Measurements from ENCODE around the gene NECAB3. TPM values are rescaled to one million over a fixed set of nuclear protein-coding genes. Genes with fewer than 3 reads are reported as not detected.

NECAB3 gene
- total RNA-seq, 1 donor from 2014 or later, result 19.5 TPM

- H3K4me3 Mint-ChIP-seq (ENCODE audit: unreplicated experiment), result peak within 1 kb of the TSS; percentile 82
- H3K27me3 ChIP-seq (ENCODE audit: insufficient read depth, low read length), result no peaks in the 10 kb centered on the region
- TF ChIP-seq CTCF (IDR thresholded peaks at IDR 0.05; ENCODE audit: insufficient read depth, low read depth, low read length) (no peak), EZH2 (IDR thresholded peaks at IDR 0.05; ENCODE audit: insufficient read depth, low read length) (no peak)
- no peaks in the 10 kb centered on the region for H4K20me1 ChIP-seq (ENCODE audit: insufficient read depth, low read length)
- peak within 1 kb of the TSS; percentile 97 for H2AFZ ChIP-seq (ENCODE audit: low read depth, low read length)
- H3K4me1 ChIP-seq (ENCODE audit: insufficient read depth, low read length), result peaks cover 12% of the 10 kb centered on the region
- peak within 1 kb of the TSS; percentile 75 for H3K4me3 ChIP-seq (ENCODE audit: insufficient read depth, low read depth, low read length)
- H3K27me3 Mint-ChIP-seq (ENCODE audit: low read depth, unreplicated experiment), result no peaks in the 10 kb centered on the region
- no peaks in the 10 kb centered on the region for H3K36me3 ChIP-seq (ENCODE audit: insufficient read depth, low read length)
- FAIRE-seq, result no peak
- H3K36me3 Mint-ChIP-seq (ENCODE audit: low read depth, unreplicated experiment), result no peaks in the 10 kb centered on the region
- no peaks in the 10 kb centered on the region for H3K9me3 ChIP-seq (ENCODE audit: insufficient read depth, low read depth, low read length)
- no peak for DNase-seq (ENCODE audit: low read depth)
- H3K9me3 Mint-ChIP-seq (ENCODE audit: unreplicated experiment), result no peaks in the 10 kb centered on the region
- H3K79me2 ChIP-seq (ENCODE audit: insufficient read depth, low read length), result no peaks in the 10 kb centered on the region
- H3K4me1 Mint-ChIP-seq (ENCODE audit: low read depth, unreplicated experiment), result peaks cover 20% of the 10 kb centered on the region
- peak within 1 kb of the TSS; percentile 34 for H3K27ac Mint-ChIP-seq (ENCODE audit: unreplicated experiment)
- no peak within 1 kb of the TSS for H3K27ac ChIP-seq (ENCODE audit: low read depth, low read length)
- peak within 1 kb of the TSS; percentile 86 for H3K9ac ChIP-seq (ENCODE audit: low read length)
- H3K4me2 ChIP-seq (ENCODE audit: low read length), result peak within 1 kb of the TSS; percentile 91
Observed at GRCh38 chr20:33662172-33662571, 12.1 kb downstream of the NECAB3 start, which contains the start of gene C20orf144. C20orf144 (plus strand) TSS chr20:33662327; CDS start chr20:33662346, 19 bp downstream.

- Mint-ChIP-seq H3K4me1 (ENCODE audit: low read depth, unreplicated experiment) (peaks cover 13% of the 10 kb centered on the region), H3K36me3 (ENCODE audit: low read depth, unreplicated experiment) (no peaks in the 10 kb centered on the region), H3K9me3 (ENCODE audit: unreplicated experiment) (no peaks in the 10 kb centered on the region), H3K27me3 (ENCODE audit: low read depth, unreplicated experiment) (no peaks in the 10 kb centered on the region), H3K27ac (ENCODE audit: unreplicated experiment) (no peak overlapping the region), H3K4me3 (ENCODE audit: unreplicated experiment) (no peak overlapping the region)
- Histone ChIP-seq H3K9me3 (ENCODE audit: insufficient read depth, low read depth, low read length) (no peaks in the 10 kb centered on the region), H3K4me2 (ENCODE audit: low read length) (no peak overlapping the region), H3K9ac (ENCODE audit: low read length) (no peak overlapping the region), H3K4me3 (ENCODE audit: insufficient read depth, low read depth, low read length) (no peak overlapping the region), H3K36me3 (ENCODE audit: insufficient read depth, low read length) (no peaks in the 10 kb centered on the region), H3K27me3 (ENCODE audit: insufficient read depth, low read length) (no peaks in the 10 kb centered on the region), H3K27ac (ENCODE audit: low read depth, low read length) (no peak overlapping the region), H3K79me2 (ENCODE audit: insufficient read depth, low read length) (no peaks in the 10 kb centered on the region), H4K20me1 (ENCODE audit: insufficient read depth, low read length) (no peaks in the 10 kb centered on the region), H3K4me1 (ENCODE audit: insufficient read depth, low read length) (peaks cover 7% of the 10 kb centered on the region), H2AFZ (ENCODE audit: low read depth, low read length) (no peak overlapping the region)
- no peak for DNase-seq (ENCODE audit: low read depth)
- TF ChIP-seq CTCF (IDR thresholded peaks at IDR 0.05; ENCODE audit: insufficient read depth, low read depth, low read length) (no peak), EZH2 (IDR thresholded peaks at IDR 0.05; ENCODE audit: insufficient read depth, low read length) (no peak)
- no peak for FAIRE-seq
Observed at GRCh38 chr20:33660685-33661058, 13.6 kb downstream of the NECAB3 start.

- no peaks in the 10 kb centered on the region for H3K79me2 ChIP-seq (ENCODE audit: insufficient read depth, low read length)
- Mint-ChIP-seq H3K4me1 (ENCODE audit: low read depth, unreplicated experiment) (peaks cover 11% of the 10 kb centered on the region), H3K9me3 (ENCODE audit: unreplicated experiment) (no peaks in the 10 kb centered on the region), H3K36me3 (ENCODE audit: low read depth, unreplicated experiment) (no peaks in the 10 kb centered on the region), H3K27ac (ENCODE audit: unreplicated experiment) (no peak overlapping the region), H3K27me3 (ENCODE audit: low read depth, unreplicated experiment) (no peaks in the 10 kb centered on the region), H3K4me3 (ENCODE audit: unreplicated experiment) (no peak overlapping the region)
- H3K4me2 ChIP-seq (ENCODE audit: low read length), result no peak overlapping the region
- H3K9me3 ChIP-seq (ENCODE audit: insufficient read depth, low read depth, low read length), result no peaks in the 10 kb centered on the region
- H3K4me1 ChIP-seq (ENCODE audit: insufficient read depth, low read length), result peaks cover 7% of the 10 kb centered on the region
- no peak overlapping the region for H2AFZ ChIP-seq (ENCODE audit: low read depth, low read length)
- no peaks in the 10 kb centered on the region for H3K27me3 ChIP-seq (ENCODE audit: insufficient read depth, low read length)
- H4K20me1 ChIP-seq (ENCODE audit: insufficient read depth, low read length), result no peaks in the 10 kb centered on the region
- no peak overlapping the region for H3K4me3 ChIP-seq (ENCODE audit: insufficient read depth, low read depth, low read length)
- no peaks in the 10 kb centered on the region for H3K36me3 ChIP-seq (ENCODE audit: insufficient read depth, low read length)
- no peak for TF ChIP-seq CTCF (IDR thresholded peaks at IDR 0.05; ENCODE audit: insufficient read depth, low read depth, low read length)
- no peak for TF ChIP-seq EZH2 (IDR thresholded peaks at IDR 0.05; ENCODE audit: insufficient read depth, low read length)
- H3K27ac ChIP-seq (ENCODE audit: low read depth, low read length), result no peak overlapping the region
- DNase-seq (ENCODE audit: low read depth) (no peak), FAIRE-seq (no peak)
- H3K9ac ChIP-seq (ENCODE audit: low read length), result no peak overlapping the region
Observed at GRCh38 chr20:33660035-33660684, 14.1 kb downstream of the NECAB3 start.
